Cardiac muscle cell (in vitro differentiated cells and primary cell): ENCODE results near the gene CCDC126. TPM values are rescaled to one million over a fixed set of nuclear protein-coding genes. Genes with fewer than 3 reads are reported as not detected.

Experiments
- DNase-seq, 2 donors: peaks; one replicate each; pipeline versions ENCODE4 v3.0.0 to v3.0.0-alpha.2; 2010 to 2017; ENCODE audit warnings: low read depth in 1 of 2, low spot score in 1 of 2
- H3K27ac ChIP-seq: fragments of 200-600 bp; sonication (generic); 2 replicates; pipeline ENCODE4 v1.5.1; 2016
- H3K27me3 ChIP-seq: fragments of 200-600 bp; sonication (generic); 2 replicates; pipeline ENCODE4 v1.6.0; 2016; ENCODE audit warnings: control low read depth
- H3K36me3 ChIP-seq: fragments of 200-600 bp; sonication (generic); 2 replicates; pipeline ENCODE4 v1.5.1; 2016; ENCODE audit warnings: control low read depth
- H3K4me1 ChIP-seq: fragments of 200-600 bp; sonication (generic); 2 replicates; pipeline ENCODE4 v1.8.1; 2017; ENCODE audit warnings: low read depth, mild to moderate bottlenecking, mixed run types
- H3K4me3 ChIP-seq: fragments of 200-600 bp; sonication (generic); 2 replicates; pipeline ENCODE4 v1.5.1; 2016; ENCODE audit warnings: mild to moderate bottlenecking
- H3K9me3 ChIP-seq: fragments of 200-600 bp; sonication (generic); 2 replicates; pipeline ENCODE4 v1.5.1; 2017; ENCODE audit warnings: low read depth, mild to moderate bottlenecking, control low read depth
- CTCF ChIP-seq: IDR thresholded peaks from 2 replicates; pipeline ENCODE4 v1.5.1; 2012; ENCODE audit warnings: low read depth, mild to moderate bottlenecking, low read length
- polyA plus RNA-seq: library from polyadenylated mRNA; unstranded; fragments of >200 nt; fragmentation: Nextera tagmentation; extraction: Ambion mirVana; gene quantifications from 2 replicates; pipeline ENCODE4 v1.2.1, GENCODE V29; 2016
- total RNA-seq: library from RNA; depleted of rRNA; stranded (reverse); fragments of >200 nt; gene quantifications from 2 replicates; pipeline ENCODE4 v1.2.3, GENCODE V29; 2016

The CCDC126 gene
- total and polyA plus RNA-seq, 2 experiments from 2014 or later = 3.9 to 8.7 TPM

DNA sequence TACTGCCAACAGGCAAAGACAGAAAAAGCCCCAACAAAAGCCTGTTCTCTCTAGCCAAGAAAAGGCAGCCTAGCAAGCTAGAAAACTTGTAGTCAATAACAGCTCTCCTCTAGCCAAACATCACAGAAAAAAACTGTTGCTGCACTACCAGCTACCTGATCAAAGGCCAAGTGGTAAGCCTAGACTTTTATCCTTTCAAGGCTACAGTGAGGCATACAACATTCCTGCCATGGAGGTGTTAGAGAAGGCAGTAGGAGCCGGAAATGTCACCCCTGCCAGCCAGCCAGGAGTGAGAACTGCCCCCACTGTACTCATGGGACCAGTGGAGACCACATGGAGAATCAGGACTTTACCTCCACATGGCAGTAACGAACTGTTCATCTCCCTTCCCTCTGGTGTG is 31.2 kb downstream of the CCDC126 start:
- Histone ChIP-seq H3K36me3 (no peaks in the 10 kb centered on the region), H3K4me1 (no peaks in the 10 kb centered on the region), H3K27ac (no peak overlapping the region), H3K27me3 (no peaks in the 10 kb centered on the region), H3K4me3 (no peak overlapping the region), H3K9me3 (no peaks in the 10 kb centered on the region)
- no peak for DNase-seq
- TF ChIP-seq CTCF = no peak

GRCh38 chr7:23633417-23633816 is 36.2 kb downstream of the CCDC126 start:
- Histone ChIP-seq H3K4me1 (no peaks in the 10 kb centered on the region), H3K27me3 (no peaks in the 10 kb centered on the region), H3K4me3 (no peak overlapping the region), H3K9me3 (no peaks in the 10 kb centered on the region), H3K27ac (no peak overlapping the region), H3K36me3 (no peaks in the 10 kb centered on the region)
- no peak for TF ChIP-seq CTCF
- DNase-seq = no peak

- no peak for TF ChIP-seq CTCF
- H3K4me1 ChIP-seq = no peaks in the 10 kb centered on the region
- no peak for DNase-seq
These were observed 48.6 kb downstream of the CCDC126 start for GRCh38 chr7:23645822-23646221.

GRCh38 chr7:23653942-23654341 is 56.8 kb downstream of the CCDC126 start:
- Histone ChIP-seq H3K27ac (no peak overlapping the region), H3K4me3 (no peak overlapping the region), H3K27me3 (no peaks in the 10 kb centered on the region), H3K4me1 (no peaks in the 10 kb centered on the region), H3K9me3 (no peaks in the 10 kb centered on the region), H3K36me3 (no peaks in the 10 kb centered on the region)
- TF ChIP-seq CTCF = no peak
- peak in 1 of 2 donors; percentile 1 for DNase-seq

More at GRCh38 chr7:23645822-23646221, 48.6 kb downstream of the CCDC126 start:
- Histone ChIP-seq H3K36me3 (no peaks in the 10 kb centered on the region), H3K4me3 (no peak overlapping the region), H3K27ac (no peak overlapping the region), H3K9me3 (no peaks in the 10 kb centered on the region), H3K27me3 (no peaks in the 10 kb centered on the region)

GRCh38 chr7:23654508-23654907 is 57.3 kb downstream of the CCDC126 start:
- H3K4me1 ChIP-seq = no peaks in the 10 kb centered on the region
- H3K4me3 ChIP-seq = no peak overlapping the region
- DNase-seq = peak in 1 of 2 donors; percentile 40
- H3K27ac ChIP-seq = no peak overlapping the region
- peak; percentile 48 for TF ChIP-seq CTCF
- no peaks in the 10 kb centered on the region for H3K27me3 ChIP-seq
- H3K9me3 ChIP-seq = no peaks in the 10 kb centered on the region
- no peaks in the 10 kb centered on the region for H3K36me3 ChIP-seq

- Histone ChIP-seq H3K36me3 (no peaks in the 10 kb centered on the region), H3K4me3 (no peak overlapping the region), H3K27me3 (no peaks in the 10 kb centered on the region), H3K9me3 (no peaks in the 10 kb centered on the region), H3K27ac (no peak overlapping the region), H3K4me1 (no peaks in the 10 kb centered on the region)
- DNase-seq = no peak
- no peak for TF ChIP-seq CTCF
These were observed 58.3 kb downstream of the CCDC126 start for GRCh38 chr7:23655433-23655832.
